Stimulated activated CD8-positive, alpha-beta memory T cell treated with anti-CD3 and anti-CD28 coated beads, Interleukin-15, amount 100 ng/mL, for 4 hours (primary cell): ENCODE measurements around the gene L2HGDH.

Experiments used
- DNase-seq, 2 donors: peaks; one replicate each; pipeline ENCODE4 v3.0.0-alpha.2; 2020; ENCODE audit warnings: low read depth in 2 of 2

The L2HGDH gene

GRCh38 chr14:50288146-50288545, 23.9 kb downstream of the L2HGDH start:
- DNase-seq = no peak

GRCh38 chr14:50285861-50286260, 26.2 kb downstream of the L2HGDH start:
- DNase-seq = no peak

- no peak for DNase-seq
Measured at GRCh38 chr14:50272498-50272897, 39.5 kb downstream of the L2HGDH start.

- DNase-seq = no peak
Measured at GRCh38 chr14:50270932-50271331, 41.1 kb downstream of the L2HGDH start.

GRCh38 chr14:50265029-50265428, 47.0 kb downstream of the L2HGDH start:
- DNase-seq = no peak

GRCh38 chr14:50263321-50263720, 48.7 kb downstream of the L2HGDH start:
- DNase-seq = no peak

- DNase-seq = no peak
Measured at GRCh38 chr14:50262865-50263264, 49.2 kb downstream of the L2HGDH start.

GRCh38 chr14:50260511-50260910, 51.5 kb downstream of the L2HGDH start:
- DNase-seq = no peak

GRCh38 chr14:50260072-50260471, 52.0 kb downstream of the L2HGDH start:
- no peak for DNase-seq

GRCh38 chr14:50257732-50258131, 54.3 kb downstream of the L2HGDH start:
- no peak for DNase-seq

GRCh38 chr14:50254248-50254647, 57.8 kb downstream of the L2HGDH start:
- no peak for DNase-seq

- DNase-seq = no peak
Measured at GRCh38 chr14:50249136-50249775, 62.8 kb downstream of the L2HGDH start.

- no peak for DNase-seq
Measured at GRCh38 chr14:50247245-50247644, 64.8 kb downstream of the L2HGDH start.

GRCh38 chr14:50242566-50243310, 69.3 kb downstream of the L2HGDH start:
- no peak for DNase-seq

GRCh38 chr14:50242096-50242495, 69.9 kb downstream of the L2HGDH start:
- DNase-seq = no peak

- no peak for DNase-seq
Measured at GRCh38 chr14:50237427-50237826, 74.6 kb downstream of the L2HGDH start.

GRCh38 chr14:50233951-50234250, 78.1 kb downstream of the L2HGDH start:
- no peak for DNase-seq

GRCh38 chr14:50233166-50233950, 78.7 kb downstream of the L2HGDH start:
- no peak for DNase-seq

GRCh38 chr14:50232276-50232642, 79.8 kb downstream of the L2HGDH start:
- DNase-seq = no peak

- peak; percentile 62 to 71 for DNase-seq
Measured at GRCh38 chr14:50231475-50232275, 80.4 kb downstream of the L2HGDH start, which contains the start of gene SOS2. SOS2 (minus strand) TSS chr14:50231578; CDS start chr14:50231283, 295 bp downstream.

- DNase-seq = peak in 1 of 2 donors; percentile 8
Measured at GRCh38 chr14:50230701-50231474, 81.1 kb downstream of the L2HGDH start.
